Muscle of leg (tissue), 16 donors: Measurements from ENCODE around the gene MXD1. TPM values are rescaled to one million over a fixed set of nuclear protein-coding genes. Genes with fewer than 3 reads are reported as not detected.
"Not testable (repeated sequence)": the region's sequence is repeated elsewhere in the genome, so short reads cannot be mapped to it uniquely, and the experiment has no call there.

Experiments
- DNase-seq: peaks from one replicate; pipeline ENCODE4 v3.0.0; 2013
- H3K27ac ChIP-seq: one replicate; pipeline ENCODE4 v1.5.1; 2013; ENCODE audit warnings: mild to moderate bottlenecking, low read length, control low read depth
- H3K27me3 ChIP-seq: one replicate; pipeline ENCODE4 v1.6.1; 2013; ENCODE audit warnings: low read length; ENCODE audit not compliant: control insufficient read depth, insufficient read depth
- H3K36me3 ChIP-seq: one replicate; pipeline ENCODE4 v1.6.1; 2013; ENCODE audit warnings: low read length; ENCODE audit not compliant: control insufficient read depth, insufficient read depth
- H3K4me1 ChIP-seq: one replicate; pipeline ENCODE4 v1.6.1; 2013; ENCODE audit warnings: low read length; ENCODE audit not compliant: control insufficient read depth, insufficient read depth
- H3K4me3 ChIP-seq: one replicate; pipeline ENCODE4 v1.5.1; 2013; ENCODE audit warnings: low read length, control low read depth
- H3K9me3 ChIP-seq: replicated peaks from 2 replicates; pipeline ENCODE4 v1.6.1; 2013; ENCODE audit warnings: low read depth, low read length; ENCODE audit not compliant: control insufficient read depth
- WGBS: methylation state at CpG from one replicate; pipeline ENCODE4 v1.1.5; 2013; ENCODE audit warnings: missing lambda C conversion rate; ENCODE audit not compliant: insufficient coverage; 5-methylcytosine and 5-hydroxymethylcytosine counted together
- long read RNA-seq, 11 donors: transcript quantifications; one replicate each; lab custom pipeline, GENCODE V29; 2026
- polyA plus RNA-seq, 8 donors: library from polyadenylated mRNA; unstranded; fragments of 120-200 nt; gene quantifications; one replicate each; pipeline versions ENCODE4 v1.2.1 to v1.2.3, GENCODE V29; 2013; ENCODE audit warnings: inconsistent platforms in 1 of 8, low replicate concordance in 1 of 8; ENCODE audit not compliant: insufficient read length in 8 of 8, insufficient read depth in 1 of 8
- total RNA-seq: library from RNA; stranded (reverse); fragments of 120-200 nt; gene quantifications from one replicate; pipeline ENCODE4 v1.2.4, GENCODE V29; 2013

The MXD1 gene, protein sequence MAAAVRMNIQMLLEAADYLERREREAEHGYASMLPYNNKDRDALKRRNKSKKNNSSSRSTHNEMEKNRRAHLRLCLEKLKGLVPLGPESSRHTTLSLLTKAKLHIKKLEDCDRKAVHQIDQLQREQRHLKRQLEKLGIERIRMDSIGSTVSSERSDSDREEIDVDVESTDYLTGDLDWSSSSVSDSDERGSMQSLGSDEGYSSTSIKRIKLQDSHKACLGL
- total RNA-seq: 2.7 TPM
- polyA plus RNA-seq: 1 to 10 TPM; 4.1 to 7.2 (median 5.3) TPM
- long read RNA-seq, donor 1, full-length matches to known transcripts: 4 of 4 reads
- long read RNA-seq, donor 1, partial matches to known transcripts: 0 of 4 reads
- long read RNA-seq, donor 1, other reads (novel, unspliced or antisense): 0 of 4 reads
- long read RNA-seq, donor 2: 0 reads
- long read RNA-seq, donor 3, full-length matches to known transcripts: 3 of 8 reads
- long read RNA-seq, donor 3, partial matches to known transcripts: 5 of 8 reads
- long read RNA-seq, donor 3, other reads (novel, unspliced or antisense): 0 of 8 reads
- long read RNA-seq, donor 4: 0 reads
- long read RNA-seq, donor 5, full-length matches to known transcripts: 1 of 1 reads
- long read RNA-seq, donor 5, partial matches to known transcripts: 0 of 1 reads
- long read RNA-seq, donor 5, other reads (novel, unspliced or antisense): 0 of 1 reads
- long read RNA-seq, donor 6, full-length matches to known transcripts: 1 of 1 reads
- long read RNA-seq, donor 6, partial matches to known transcripts: 0 of 1 reads
- long read RNA-seq, donor 6, other reads (novel, unspliced or antisense): 0 of 1 reads
- long read RNA-seq, donor 7: 0 reads
- long read RNA-seq, donor 8, full-length matches to known transcripts: 1 of 1 reads
- long read RNA-seq, donor 8, partial matches to known transcripts: 0 of 1 reads
- long read RNA-seq, donor 8, other reads (novel, unspliced or antisense): 0 of 1 reads
- long read RNA-seq, donor 9, partial matches to known transcripts: 0 of 1 reads
- long read RNA-seq, donor 9, other reads (novel, unspliced or antisense): 0 of 1 reads
- long read RNA-seq, donor 10, full-length matches to known transcripts: 5 of 14 reads
- long read RNA-seq, donor 10, partial matches to known transcripts: 9 of 14 reads
- long read RNA-seq, donor 10, other reads (novel, unspliced or antisense): 0 of 14 reads
- long read RNA-seq, donor 11, full-length matches to known transcripts: 1 of 1 reads
- long read RNA-seq, donor 11, partial matches to known transcripts: 0 of 1 reads
- long read RNA-seq, donor 11, other reads (novel, unspliced or antisense): 0 of 1 reads

- H3K4me3 ChIP-seq: peak within 1 kb of the TSS; percentile 91
- H3K36me3 ChIP-seq: peaks cover 5% of the 10 kb centered on the region
- peak; percentile 27 for DNase-seq
- peaks cover 4% of the 10 kb centered on the region for H3K4me1 ChIP-seq
- H3K27ac ChIP-seq: peak within 1 kb of the TSS; percentile 99
- WGBS: under 1% methylated on average over 69 of the region's 81 CpGs
- no peaks in the 10 kb centered on the region for H3K9me3 ChIP-seq
- H3K27me3 ChIP-seq: no peaks in the 10 kb centered on the region
Measured at GRCh38 chr2:69914950-69915945, at the start of gene MXD1. Gene MXD1, plus strand, starts transcription at chr2:69915109. Its CDS starts 222 bp downstream, at chr2:69915331.

DNA sequence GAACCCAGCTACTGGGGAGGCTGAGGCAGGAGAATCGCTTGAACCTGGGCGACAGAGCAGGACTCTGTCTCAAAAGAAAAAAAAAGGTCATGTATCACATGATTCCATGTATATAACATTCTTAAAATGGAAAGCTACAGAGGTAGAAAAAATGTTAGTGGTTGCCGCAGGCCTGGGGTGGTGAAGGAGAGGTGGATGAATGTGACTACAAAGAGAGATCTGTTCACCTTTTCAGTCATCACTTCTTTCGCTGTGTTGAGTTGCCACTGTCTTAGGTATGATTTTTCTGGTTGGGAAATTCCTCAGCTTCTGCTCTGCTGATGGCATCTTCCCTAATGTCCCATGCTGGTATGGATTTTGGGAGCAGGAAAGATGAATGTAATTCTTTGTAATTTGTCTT lies 26.5 kb upstream of the MXD1 start:
- DNase-seq: no peak
- Histone ChIP-seq H3K36me3 (no peaks in the 10 kb centered on the region), H3K27me3 (no peaks in the 10 kb centered on the region), H3K4me1 (peaks cover 2% of the 10 kb centered on the region), H3K9me3 (peaks cover 3% of the 10 kb centered on the region), H3K4me3 (no peak overlapping the region), H3K27ac (no peak overlapping the region)
- WGBS: 80% methylated on average over 2 of the region's 4 CpGs

DNA sequence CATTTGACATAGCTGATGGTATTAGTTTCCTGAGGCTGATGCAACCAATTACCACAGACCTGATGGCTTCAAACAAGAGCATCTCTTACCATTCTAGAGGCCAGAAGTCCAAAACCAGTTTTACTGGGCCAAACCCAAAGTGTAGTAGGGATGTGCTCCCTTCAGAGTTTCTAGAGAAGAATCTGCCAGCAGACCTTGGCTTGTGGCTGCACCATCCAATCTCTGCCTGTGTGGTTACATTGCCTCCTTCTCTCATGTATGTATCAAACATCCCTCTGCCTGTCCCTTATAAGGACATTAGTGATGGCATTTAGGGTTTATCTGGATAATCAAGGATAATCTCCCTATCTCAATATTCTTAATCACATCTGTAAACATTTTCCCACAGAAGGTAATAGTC lies 25.6 kb upstream of the MXD1 start:
- H3K4me3 ChIP-seq: no peak overlapping the region
- H3K36me3 ChIP-seq: no peaks in the 10 kb centered on the region
- DNase-seq: no peak
- peaks cover 2% of the 10 kb centered on the region for H3K4me1 ChIP-seq
- no peaks in the 10 kb centered on the region for H3K27me3 ChIP-seq
- H3K9me3 ChIP-seq: peaks cover 3% of the 10 kb centered on the region
- no peak overlapping the region for H3K27ac ChIP-seq

DNA sequence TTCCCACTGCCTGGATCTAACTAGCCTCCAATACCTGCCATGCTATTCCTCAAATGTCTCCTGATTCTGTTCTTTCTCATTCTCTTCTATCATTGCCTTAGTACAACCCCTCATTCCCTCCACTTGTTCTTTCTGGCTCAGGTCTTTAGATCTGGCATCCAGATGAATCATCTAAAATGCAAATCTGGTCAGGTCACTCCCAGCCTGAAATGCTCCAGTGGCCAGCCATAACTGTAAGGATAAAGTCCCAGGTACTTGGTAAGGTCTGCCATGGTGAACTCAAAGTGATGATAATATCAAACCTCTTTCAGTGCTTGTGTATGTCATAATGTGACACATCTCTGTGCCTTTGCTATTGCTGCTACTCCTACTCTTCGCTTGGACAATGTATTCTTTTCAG lies 24.0 kb upstream of the MXD1 start:
- no CpG with 5 or more reads among the region's 1 CpG for WGBS
- Histone ChIP-seq H3K9me3 (peaks cover 3% of the 10 kb centered on the region), H3K4me3 (no peak overlapping the region), H3K4me1 (peaks cover 6% of the 10 kb centered on the region), H3K36me3 (no peaks in the 10 kb centered on the region), H3K27ac (no peak overlapping the region), H3K27me3 (no peaks in the 10 kb centered on the region)
- DNase-seq: no peak

GRCh38 chr2:69892838-69893424 lies 22.0 kb upstream of the MXD1 start:
- H3K9me3 ChIP-seq, DNase-seq, H3K27me3 ChIP-seq, H3K4me3 ChIP-seq, H3K4me1 ChIP-seq, H3K27ac ChIP-seq, H3K36me3 ChIP-seq: not testable (repeated sequence)
- WGBS: no CpG with 5 or more reads among the region's 7 CpGs

DNA sequence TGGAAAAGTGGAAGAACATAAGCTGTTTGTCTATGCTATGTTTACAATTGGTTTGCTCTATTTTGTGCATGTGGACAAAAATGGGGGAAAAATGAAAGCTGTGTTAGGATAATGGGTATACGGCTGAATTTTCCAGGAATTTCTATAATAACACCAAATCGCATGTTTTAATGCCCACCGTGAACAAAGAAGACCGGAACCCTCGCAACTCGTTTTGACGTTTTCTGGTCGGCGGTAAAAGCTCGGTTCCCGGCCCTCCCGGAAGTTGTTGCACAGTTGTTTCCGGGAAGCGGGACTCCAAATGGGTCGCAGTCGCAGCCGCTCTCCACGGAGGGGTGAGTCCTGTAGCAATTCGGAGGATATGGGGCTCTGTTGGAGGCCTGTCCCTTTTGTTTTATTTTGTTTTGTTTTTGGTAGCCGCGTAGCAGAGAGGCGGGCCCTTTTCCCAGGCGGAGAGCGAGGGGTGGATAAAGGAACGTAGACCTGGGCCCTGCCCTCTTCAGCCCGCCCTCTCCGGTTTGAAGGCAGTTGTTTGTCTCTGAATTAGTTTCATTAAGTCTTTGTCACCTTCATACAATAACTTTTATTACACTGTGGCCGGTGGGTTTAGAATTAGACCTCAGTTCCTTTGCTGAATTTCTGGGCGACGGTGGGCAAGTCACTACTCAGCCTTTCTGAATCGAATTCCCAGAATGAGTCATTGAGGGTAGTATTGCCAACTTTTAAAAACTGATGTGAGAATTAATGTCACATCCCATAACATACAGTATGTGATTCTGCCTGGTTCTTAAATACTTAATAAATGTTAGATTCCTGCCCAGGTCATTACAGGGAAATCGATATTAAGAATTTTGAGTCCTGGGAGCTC lies 21.0 kb upstream of the MXD1 start, which contains the start of gene SNRNP27:
TSS of gene SNRNP27 (plus strand) at position 273 of the 868 bp plus-strand sequence. CDS start at position 302, 29 bp downstream.
- H3K27ac ChIP-seq: peak within 1 kb of the TSS; percentile 93
- H3K9me3 ChIP-seq: peaks cover 3% of the 10 kb centered on the region
- peak within 1 kb of the TSS; percentile 87 for H3K4me3 ChIP-seq
- peak; percentile 93 for DNase-seq
- H3K4me1 ChIP-seq: peaks cover 6% of the 10 kb centered on the region
- WGBS: 0% methylated on average over 17 of the region's 32 CpGs
- H3K36me3 ChIP-seq: peaks cover 10% of the 10 kb centered on the region
- no peaks in the 10 kb centered on the region for H3K27me3 ChIP-seq

- H3K27ac ChIP-seq, DNase-seq, H3K9me3 ChIP-seq, H3K4me1 ChIP-seq, H3K27me3 ChIP-seq: not testable (repeated sequence)
- peak overlapping the region; percentile 87 for H3K4me3 ChIP-seq
- WGBS: 50% methylated on average over 12 of the region's 23 CpGs
- peaks cover 13% of the 10 kb centered on the region for H3K36me3 ChIP-seq
Measured at GRCh38 chr2:69894737-69895136, 20.2 kb upstream of the MXD1 start.

DNA sequence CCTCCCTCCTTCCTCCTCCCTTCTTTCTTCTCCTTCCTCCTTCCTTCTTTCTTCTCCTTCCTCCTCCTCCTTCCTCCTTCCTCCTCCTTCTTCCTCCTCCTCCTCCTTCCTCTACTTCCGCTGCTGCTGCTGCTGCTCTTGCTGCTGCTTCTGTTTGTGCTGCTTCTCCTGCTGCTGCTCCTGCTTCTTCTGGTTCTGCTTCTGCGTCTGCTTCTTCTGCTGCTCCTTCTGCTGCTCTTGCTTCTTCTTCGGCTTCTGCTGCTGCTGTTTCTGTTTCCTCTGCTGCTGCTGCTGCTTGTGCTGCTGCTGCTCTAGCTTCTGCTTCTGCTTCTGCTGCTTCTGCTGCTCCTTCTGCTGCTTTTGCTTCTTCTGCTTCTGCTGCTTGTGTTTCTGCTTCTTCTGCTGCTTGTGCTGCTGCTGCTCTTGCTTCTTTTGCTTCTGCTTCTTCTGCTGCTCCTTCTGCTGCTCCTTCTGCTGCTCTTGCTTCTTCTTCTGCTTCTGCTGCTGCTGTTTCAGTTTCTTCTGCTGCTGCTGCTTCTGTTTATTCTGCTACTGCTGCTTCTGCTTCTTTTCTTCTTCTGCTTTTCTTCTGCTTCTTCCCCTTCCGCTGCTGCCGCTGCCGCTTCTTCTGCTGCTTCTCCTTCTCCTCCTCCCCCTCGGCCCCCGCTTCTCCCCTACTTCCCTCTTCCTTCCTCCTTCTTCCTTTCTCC lies 12.5 kb upstream of the MXD1 start:
- H3K27me3 ChIP-seq: no peaks in the 10 kb centered on the region
- H3K27ac ChIP-seq: no peak overlapping the region
- 85% methylated on average over 6 of the region's 8 CpGs for WGBS
- H3K9me3 ChIP-seq: no peaks in the 10 kb centered on the region
- no peaks in the 10 kb centered on the region for H3K4me1 ChIP-seq
- H3K4me3 ChIP-seq: no peak overlapping the region
- no peak for DNase-seq
- peaks cover 37% of the 10 kb centered on the region for H3K36me3 ChIP-seq
